GM23338 (cell line): Measurements from ENCODE around the gene SHISA2.

Source experiments
- CTCF ChIP-seq, 2 experiments: fragments of 200-600 bp in 1 of 2; sonication (generic) in 1 of 2; conservative IDR thresholded peaks; 2 replicates each; pipeline versions ENCODE4 v1.5.1 to v1.6.1; 2016 to 2017; ENCODE audit warnings: antibody characterized with exemption in 2 of 2, low read depth in 2 of 2, mild to moderate bottlenecking in 2 of 2, moderate library complexity in 1 of 2
- ETS1 ChIP-seq: IDR thresholded peaks from 2 replicates; pipeline ENCODE4 v1.6.1; 2016; ENCODE audit warnings: antibody characterized with exemption
- POLR2AphosphoS5 ChIP-seq: IDR thresholded peaks from 2 replicates; pipeline ENCODE4 v1.6.1; 2016; ENCODE audit warnings: antibody characterized with exemption, low read depth
- ZNF114 ChIP-seq: fragments of 250-450 bp; sonication (Bioruptor Pico); IDR thresholded peaks from 2 replicates; pipeline ENCODE4 v1.5.0; 2020; ENCODE audit warnings: mild to moderate bottlenecking, moderate library complexity

GRCh38 chr13:26017932-26018665 is 33.7 kb downstream of the SHISA2 start:
- TF ChIP-seq ZNF114 (CRISPR knock-in tag) (no peak), CTCF (conservative IDR thresholded peaks at IDR 0.05; ENCODE audit: low read depth in 2 of 2) (no peak), POLR2AphosphoS5 (no peak), ETS1 (no peak)
